ENCODE data around the gene FBLN1. TPM values are rescaled to one million over a fixed set of nuclear protein-coding genes. Genes with fewer than 3 reads are reported as not detected.

Gene FBLN1
- total RNA-seq, 1 donor from 2014 or later, result 238 TPM

- H3K27me3 Mint-ChIP-seq (ENCODE audit: unreplicated experiment), result no peaks in the 10 kb centered on the region
- no peak for DNase-seq (ENCODE audit: low spot score)
- H3K4me3 Mint-ChIP-seq (ENCODE audit: unreplicated experiment), result no peak overlapping the region
- no peaks in the 10 kb centered on the region for H3K4me1 Mint-ChIP-seq (ENCODE audit: unreplicated experiment)
- no peak for TF ChIP-seq CTCF (IDR thresholded peaks at IDR 0.05; ENCODE audit: unreplicated experiment)
- no peaks in the 10 kb centered on the region for H3K9me3 Mint-ChIP-seq (ENCODE audit: unreplicated experiment)
- no peak overlapping the region for H3K27ac Mint-ChIP-seq (ENCODE audit: unreplicated experiment)
- peaks cover 6% of the 10 kb centered on the region for H3K36me3 Mint-ChIP-seq (ENCODE audit: low read depth, unreplicated experiment)
These were observed 20.5 kb upstream of the FBLN1 start for GRCh38 chr22:45482169-45482568.

GRCh38 chr22:45483319-45483718 lies 19.4 kb upstream of the FBLN1 start:
- Mint-ChIP-seq H3K4me3 (ENCODE audit: unreplicated experiment) (no peak overlapping the region), H3K36me3 (ENCODE audit: low read depth, unreplicated experiment) (peaks cover 6% of the 10 kb centered on the region), H3K9me3 (ENCODE audit: unreplicated experiment) (no peaks in the 10 kb centered on the region), H3K27me3 (ENCODE audit: unreplicated experiment) (no peaks in the 10 kb centered on the region), H3K4me1 (ENCODE audit: unreplicated experiment) (no peaks in the 10 kb centered on the region), H3K27ac (ENCODE audit: unreplicated experiment) (no peak overlapping the region)
- no peak for TF ChIP-seq CTCF (IDR thresholded peaks at IDR 0.05; ENCODE audit: unreplicated experiment)
- no peak for DNase-seq (ENCODE audit: low spot score)

- DNase-seq (ENCODE audit: low spot score), result no peak
- H3K4me1 Mint-ChIP-seq (ENCODE audit: unreplicated experiment), result no peaks in the 10 kb centered on the region
- H3K36me3 Mint-ChIP-seq (ENCODE audit: low read depth, unreplicated experiment), result peaks cover 6% of the 10 kb centered on the region
- no peaks in the 10 kb centered on the region for H3K9me3 Mint-ChIP-seq (ENCODE audit: unreplicated experiment)
- H3K27me3 Mint-ChIP-seq (ENCODE audit: unreplicated experiment), result no peaks in the 10 kb centered on the region
- H3K4me3 Mint-ChIP-seq (ENCODE audit: unreplicated experiment), result no peak overlapping the region
- no peak overlapping the region for H3K27ac Mint-ChIP-seq (ENCODE audit: unreplicated experiment)
- no peak for TF ChIP-seq CTCF (IDR thresholded peaks at IDR 0.05; ENCODE audit: unreplicated experiment)
These were observed 18.7 kb upstream of the FBLN1 start for GRCh38 chr22:45483918-45484499.

GRCh38 chr22:45484742-45485141 lies 17.9 kb upstream of the FBLN1 start:
- H3K27ac Mint-ChIP-seq (ENCODE audit: unreplicated experiment), result no peak overlapping the region
- H3K36me3 Mint-ChIP-seq (ENCODE audit: low read depth, unreplicated experiment), result peaks cover 6% of the 10 kb centered on the region
- H3K4me3 Mint-ChIP-seq (ENCODE audit: unreplicated experiment), result no peak overlapping the region
- TF ChIP-seq CTCF (IDR thresholded peaks at IDR 0.05; ENCODE audit: unreplicated experiment), result no peak
- H3K9me3 Mint-ChIP-seq (ENCODE audit: unreplicated experiment), result no peaks in the 10 kb centered on the region
- H3K4me1 Mint-ChIP-seq (ENCODE audit: unreplicated experiment), result no peaks in the 10 kb centered on the region
- H3K27me3 Mint-ChIP-seq (ENCODE audit: unreplicated experiment), result no peaks in the 10 kb centered on the region
- no peak for DNase-seq (ENCODE audit: low spot score)

- H3K27me3 Mint-ChIP-seq (ENCODE audit: unreplicated experiment), result no peaks in the 10 kb centered on the region
- no peak overlapping the region for H3K4me3 Mint-ChIP-seq (ENCODE audit: unreplicated experiment)
- no peaks in the 10 kb centered on the region for H3K9me3 Mint-ChIP-seq (ENCODE audit: unreplicated experiment)
- DNase-seq (ENCODE audit: low spot score), result no peak
- peaks cover 6% of the 10 kb centered on the region for H3K36me3 Mint-ChIP-seq (ENCODE audit: low read depth, unreplicated experiment)
- no peaks in the 10 kb centered on the region for H3K4me1 Mint-ChIP-seq (ENCODE audit: unreplicated experiment)
- H3K27ac Mint-ChIP-seq (ENCODE audit: unreplicated experiment), result no peak overlapping the region
- TF ChIP-seq CTCF (IDR thresholded peaks at IDR 0.05; ENCODE audit: unreplicated experiment), result no peak
These were observed 17.4 kb upstream of the FBLN1 start for GRCh38 chr22:45485261-45485660.

Measured in endothelial cell (in vitro differentiated cells).